HepG2 (cell line): ENCODE measurements around the gene IL3RA. TPM values are rescaled to one million over a fixed set of nuclear protein-coding genes. Genes with fewer than 3 reads are reported as not detected.
A peak's percentile ranks its signal among the peaks of the same experiment; 100 is the strongest.

Experiments used
- ATAC-seq: fragments of 200-7000 bp; cut with Tn5 transposase; 3 replicates; pipeline ENCODE4 v1.9.1; 2020; ENCODE audit warnings: mild to moderate bottlenecking, moderate library complexity
- BruUV-seq: library from RNA; stranded (reverse); fragments of 400-500 nt; replicated peaks from 2 replicates; lab custom pipeline; 2021; lab: Mats Ljungman, UMichigan
- CTCF ChIA-PET: fragments of 300-600 bp; formaldehyde crosslinking; extraction: SDS; loops from one replicate; lab custom pipeline; 2021; ENCODE audit warnings: low total read pairs, inconsistent platforms, low intra/inter-chr PET ratio; lab: Yijun Ruan, JAX
- POLR2A ChIA-PET: fragments of 350-600 bp; sonication (Branson Sonifier 250); formaldehyde crosslinking; loops from one replicate; lab custom pipeline; 2020; ENCODE audit warnings: antibody characterized with exemption, inconsistent platforms; lab: Yijun Ruan, JAX
- DNase-seq: peaks from one replicate; pipeline ENCODE4 v3.0.0-alpha.2; 2015; ENCODE audit warnings: low spot score
- FAIRE-seq: peaks from 3 replicates; lab custom pipeline; 2011; peaks lifted over from hg19 to GRCh38; lab: Jason Lieb, UNC
- H2AFZ ChIP-seq: one replicate; pipeline ENCODE4 v1.6.1; 2011; ENCODE audit warnings: low read length, inconsistent platforms
- H3K27ac ChIP-seq: fragments of 300-600 bp; 3 replicates; pipeline ENCODE4 v1.8.0; 2011; ENCODE audit warnings: mixed run types, mild to moderate bottlenecking, mixed read lengths, low read length, inconsistent platforms; ENCODE audit not compliant: insufficient read depth; ENCODE audit errors: extremely low read length
- H3K27me3 ChIP-seq, 2 experiments: fragments of 200-600 bp in 1 of 2; 2 replicates in 1 of 2; 3 replicates in 1 of 2; pipeline versions ENCODE4 v1.6.0 to v1.8.0; 2011; ENCODE audit warnings: low read length in 2 of 2, mild to moderate bottlenecking in 2 of 2, moderate library complexity in 2 of 2, inconsistent platforms in 1 of 2; ENCODE audit not compliant: insufficient read depth in 2 of 2, control insufficient read depth in 1 of 2
- H3K36me3 ChIP-seq, 2 experiments: fragments of 200-600 bp in 1 of 2; replicated peaks in 1 of 2; 2 replicates in 1 of 2; 3 replicates in 1 of 2; pipeline versions ENCODE4 v1.5.1 to v1.8.0; 2011; ENCODE audit warnings: low read length in 2 of 2, inconsistent platforms in 1 of 2; ENCODE audit not compliant: insufficient read depth in 2 of 2, control insufficient read depth in 1 of 2
- H3K4me1 ChIP-seq: 2 replicates; pipeline ENCODE4 v1.5.1; 2012; ENCODE audit warnings: low read length, inconsistent platforms; ENCODE audit not compliant: insufficient read depth
- H3K4me2 ChIP-seq: 2 replicates; pipeline ENCODE4 v1.6.0; 2011; ENCODE audit warnings: low read depth, low read length, inconsistent platforms
- H3K4me3 ChIP-seq, 3 experiments: fragments of 200-600 bp in 1 of 3; sonication (generic), shearing (Covaris generic) in 1 of 3; replicated peaks in 1 of 3; 2 replicates each; pipeline ENCODE4 v1.5.1; 2011 to 2016; ENCODE audit warnings: low read length in 3 of 3, inconsistent platforms in 2 of 3, low read depth in 2 of 3, mild to moderate bottlenecking in 2 of 3, control low read depth in 1 of 3, mixed read lengths in 1 of 3; ENCODE audit not compliant: insufficient read depth in 1 of 3
- H3K79me2 ChIP-seq: one replicate; pipeline ENCODE4 v1.6.1; 2011; ENCODE audit warnings: low read length, inconsistent platforms; ENCODE audit not compliant: insufficient read depth
- H3K9ac ChIP-seq: 2 replicates; pipeline ENCODE4 v1.6.0; 2011; ENCODE audit warnings: mild to moderate bottlenecking, low read depth, low read length, inconsistent platforms; ENCODE audit not compliant: insufficient read depth
- H3K9me3 ChIP-seq: 2 replicates; pipeline ENCODE4 v1.5.1; 2012; ENCODE audit warnings: mild to moderate bottlenecking, low read length
- H4K20me1 ChIP-seq: 2 replicates; pipeline ENCODE4 v1.6.0; 2011; ENCODE audit warnings: inconsistent platforms, mild to moderate bottlenecking, low read length, moderate library complexity; ENCODE audit not compliant: insufficient read depth
- ARNT2 ChIP-seq: sonication (generic); formaldehyde crosslinking; IDR thresholded peaks from 2 replicates; pipeline ENCODE4 v1.8.0; 2022; ENCODE audit warnings: mild to moderate bottlenecking, low read depth, missing genetic modification reagents, moderate library complexity
- FOXA1 ChIP-seq, 2 experiments: fragments of 450-650 bp in 1 of 2; sonication (generic) in 1 of 2; formaldehyde crosslinking in 1 of 2; IDR thresholded peaks; 2 replicates each; pipeline versions ENCODE4 v1.4.0 to v1.6.1; 2016 to 2020; ENCODE audit warnings: missing genetic modification reagents in 1 of 2
- WGBS: methylation state at CpG from one replicate; pipeline ENCODE4 v1.1.6; 2017; ENCODE audit warnings: low lambda C conversion rate; 5-methylcytosine and 5-hydroxymethylcytosine counted together
- in situ Hi-C: cut with HindIII; loops from 2 replicates; pipeline ENCODE4 v1.10.0; 2017; ENCODE audit warnings: low pct_unique_long_range_greater_than_20kb; ENCODE audit not compliant: extremely low pct_ligation_motif_present
- intact Hi-C: fragments of 100-400 bp; cut with micrococcal nuclease; formaldehyde crosslinking; loops from one replicate; pipeline ENCODE4 v1.10.0; 2022; ENCODE audit not compliant: unreplicated experiment
- polyA plus RNA-seq, 8 experiments: library from polyadenylated mRNA; depleted of rRNA in 3 of 8; stranded (reverse) in 7 of 8; unstranded in 1 of 8; fragments of >200 nt; fragmentation: Illumina TruSeq in 4 of 8; extraction: Trizol in 4 of 8; gene quantifications; 2 replicates each; pipeline versions ENCODE4 v1.2.1 to v1.2.3, GENCODE V29; 2011 to 2016; ENCODE audit warnings: low read depth in 4 of 8, missing spikeins in 1 of 8, mixed read lengths in 1 of 8; ENCODE audit not compliant: insufficient read depth in 1 of 8
- total RNA-seq, 5 experiments: library from RNA; depleted of rRNA; stranded (reverse); fragments of >200 nt; fragmentation: Illumina TruSeq; extraction: Trizol; gene quantifications; 2 replicates each; pipeline ENCODE4 v1.2.3, GENCODE V29; 2016; ENCODE audit warnings: low read depth in 1 of 5
- TF ChIP-seq, protein P1 (sequence below): sonication (generic); formaldehyde crosslinking; IDR thresholded peaks from 2 replicates; pipeline ENCODE4 v1.5.0; 2020; ENCODE audit warnings: mild to moderate bottlenecking, missing genetic modification reagents, borderline replicate concordance

Gene IL3RA
- total and polyA plus RNA-seq, 2 of the 13 experiments (the other 11 are each of a cell fraction or from before 2014, with no cell fraction given): not detected

DNA sequence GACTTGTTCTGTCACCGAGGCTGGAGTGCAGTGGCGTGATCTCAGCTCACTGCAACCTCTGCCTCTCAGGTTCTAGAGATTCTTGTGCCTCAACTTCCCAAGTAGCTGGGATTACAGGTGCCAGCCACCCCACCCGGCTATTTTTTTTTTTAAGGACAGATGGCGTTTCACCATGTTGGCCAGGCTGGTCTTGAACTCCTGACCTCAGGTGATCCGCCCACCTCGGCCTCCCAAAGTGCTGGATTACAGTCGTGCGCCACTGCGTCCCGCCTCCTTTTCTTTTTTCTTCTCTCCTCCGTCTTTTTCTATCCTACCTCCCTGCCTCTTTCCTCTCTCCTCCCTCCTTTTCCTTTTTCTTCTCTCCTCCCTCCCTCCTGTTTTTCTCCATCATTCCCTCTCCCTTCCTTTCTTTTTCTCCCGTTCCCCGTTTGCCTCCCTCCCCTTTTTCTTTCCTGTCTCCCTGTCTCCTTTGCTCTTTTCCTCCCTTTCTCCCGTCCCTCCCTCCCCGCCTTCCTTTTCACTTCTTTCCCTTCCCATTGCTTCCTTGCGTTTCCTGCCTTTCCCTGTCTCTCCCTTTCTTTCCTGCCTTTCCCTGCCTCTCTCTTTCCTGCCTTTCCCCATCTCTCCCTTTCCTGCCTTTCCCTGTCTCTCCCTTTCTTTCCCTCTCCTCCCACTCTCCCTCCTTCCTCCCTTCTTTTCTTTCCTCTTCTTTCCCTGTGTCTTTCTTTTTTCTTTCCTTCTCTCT lies 57.5 kb downstream of the IL3RA start:
- Histone ChIP-seq H3K27me3 (no peaks in the 10 kb centered on the region; a peak in 1 of 5 replicates), H3K79me2 (peaks cover 38% of the 10 kb centered on the region), H3K4me3 (no peak overlapping the region), H3K4me2 (peak overlapping the region; percentile 18; the same call in 1 of the 2 replicates), H3K4me1 (peaks cover 37% of the 10 kb centered on the region), H3K9me3 (no peaks in the 10 kb centered on the region), H3K9ac (no peak overlapping the region), H2AFZ (no peak overlapping the region), H3K27ac (no peak overlapping the region), H3K36me3 (peaks cover 15 to 26% of the 10 kb centered on the region in 2 experiments), H4K20me1 (peaks cover 35% of the 10 kb centered on the region)
- in situ Hi-C loops: no loop called here
- POLR2A ChIA-PET: no interaction called here
- intact Hi-C loops: loop anchor here (5.0 kb wide), 1 partner anchor 58 kb away; the partner anchor contains the start of gene ASMTL
- BruUV-seq: no TSS peak
- ATAC-seq (no peak), FAIRE-seq (no peak), DNase-seq (no peak)
- CTCF ChIA-PET: no interaction called here
- no peak for TF ChIP-seq ARNT2 (CRISPR knock-in tag)
- TF ChIP-seq, protein P1, sequence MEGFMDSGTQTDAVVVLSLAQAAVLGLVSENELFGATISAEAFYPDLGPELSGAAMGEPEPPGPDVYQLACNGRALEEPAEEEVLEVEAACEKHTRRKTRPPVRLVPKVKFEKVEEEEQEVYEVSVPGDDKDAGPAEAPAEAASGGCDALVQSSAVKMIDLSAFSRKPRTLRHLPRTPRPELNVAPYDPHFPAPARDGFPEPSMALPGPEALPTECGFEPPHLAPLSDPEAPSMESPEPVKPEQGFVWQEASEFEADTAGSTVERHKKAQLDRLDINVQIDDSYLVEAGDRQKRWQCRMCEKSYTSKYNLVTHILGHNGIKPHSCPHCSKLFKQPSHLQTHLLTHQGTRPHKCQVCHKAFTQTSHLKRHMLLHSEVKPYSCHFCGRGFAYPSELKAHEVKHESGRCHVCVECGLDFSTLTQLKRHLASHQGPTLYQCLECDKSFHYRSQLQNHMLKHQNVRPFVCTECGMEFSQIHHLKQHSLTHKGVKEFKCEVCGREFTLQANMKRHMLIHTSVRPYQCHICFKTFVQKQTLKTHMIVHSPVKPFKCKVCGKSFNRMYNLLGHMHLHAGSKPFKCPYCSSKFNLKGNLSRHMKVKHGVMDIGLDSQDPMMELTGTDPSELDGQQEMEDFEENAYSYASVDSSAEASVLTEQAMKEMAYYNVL (CRISPR knock-in tag): 0 out of 2 replicates have a peak, but pooled peaks have one; percentile 27
- TF ChIP-seq FOXA1 (IDR thresholded peaks at IDR 0.05): 0 out of 2 replicates have a peak, but pooled peaks have one; percentile 10
- TF ChIP-seq FOXA1 (CRISPR knock-in tag; IDR thresholded peaks at IDR 0.05): no peak
- WGBS: 90% methylated on average over 16 of the region's 16 CpGs
